Nephron progenitor cell (in vitro differentiated cells): ENCODE measurements around the gene GUCD1.

ENCODE experiments used
- DNase-seq: peaks from one replicate; pipeline ENCODE4 v3.0.0; 2021
- H3K27ac Mint-ChIP-seq: 2 replicates; pipeline ENCODE4 v1.8.0; 2021; ENCODE audit warnings: mild to moderate bottlenecking, moderate library complexity, mixed read lengths
- H3K27me3 Mint-ChIP-seq: 2 replicates; pipeline ENCODE4 v1.8.0; 2021; ENCODE audit warnings: mild to moderate bottlenecking, low read depth, mixed read lengths; ENCODE audit not compliant: poor library complexity
- H3K36me3 Mint-ChIP-seq: 2 replicates; pipeline ENCODE4 v1.8.0; 2021; ENCODE audit warnings: low read depth, mixed read lengths
- H3K4me1 Mint-ChIP-seq: 2 replicates; pipeline ENCODE4 v1.8.0; 2021; ENCODE audit warnings: mixed read lengths
- H3K4me3 Mint-ChIP-seq: 2 replicates; pipeline ENCODE4 v1.8.0; 2021; ENCODE audit warnings: mild to moderate bottlenecking, moderate library complexity, mixed read lengths
- H3K9me3 Mint-ChIP-seq: 2 replicates; pipeline ENCODE4 v1.8.0; 2021; ENCODE audit warnings: mild to moderate bottlenecking, moderate library complexity, mixed read lengths
- TF ChIP-seq, protein P1 (sequence below): fragments of 200-600 bp; sonication (generic); IDR thresholded peaks from 2 replicates; pipeline ENCODE4 v1.5.0; 2021; ENCODE audit warnings: antibody characterized with exemption

The GUCD1 gene

DNA sequence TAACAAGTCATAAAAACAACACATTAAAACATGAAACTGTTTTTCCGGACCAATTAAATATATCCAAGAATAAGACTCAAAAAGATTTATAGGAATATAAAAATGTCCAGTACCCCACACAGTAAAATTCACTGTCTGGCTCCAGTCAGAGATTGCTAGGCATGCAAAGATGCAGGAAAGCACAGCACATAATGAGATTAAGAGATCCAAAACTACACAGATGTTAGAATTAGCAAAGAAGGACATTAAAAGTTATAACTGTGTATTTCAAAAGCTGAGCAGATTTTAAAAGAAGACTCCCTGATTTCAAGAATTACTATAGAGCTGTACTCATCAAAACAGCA lies 24.3 kb upstream of the GUCD1 start:
- no peaks in the 10 kb centered on the region for H3K9me3 Mint-ChIP-seq
- TF ChIP-seq, protein P1, sequence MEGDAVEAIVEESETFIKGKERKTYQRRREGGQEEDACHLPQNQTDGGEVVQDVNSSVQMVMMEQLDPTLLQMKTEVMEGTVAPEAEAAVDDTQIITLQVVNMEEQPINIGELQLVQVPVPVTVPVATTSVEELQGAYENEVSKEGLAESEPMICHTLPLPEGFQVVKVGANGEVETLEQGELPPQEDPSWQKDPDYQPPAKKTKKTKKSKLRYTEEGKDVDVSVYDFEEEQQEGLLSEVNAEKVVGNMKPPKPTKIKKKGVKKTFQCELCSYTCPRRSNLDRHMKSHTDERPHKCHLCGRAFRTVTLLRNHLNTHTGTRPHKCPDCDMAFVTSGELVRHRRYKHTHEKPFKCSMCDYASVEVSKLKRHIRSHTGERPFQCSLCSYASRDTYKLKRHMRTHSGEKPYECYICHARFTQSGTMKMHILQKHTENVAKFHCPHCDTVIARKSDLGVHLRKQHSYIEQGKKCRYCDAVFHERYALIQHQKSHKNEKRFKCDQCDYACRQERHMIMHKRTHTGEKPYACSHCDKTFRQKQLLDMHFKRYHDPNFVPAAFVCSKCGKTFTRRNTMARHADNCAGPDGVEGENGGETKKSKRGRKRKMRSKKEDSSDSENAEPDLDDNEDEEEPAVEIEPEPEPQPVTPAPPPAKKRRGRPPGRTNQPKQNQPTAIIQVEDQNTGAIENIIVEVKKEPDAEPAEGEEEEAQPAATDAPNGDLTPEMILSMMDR = no peak
- H3K27ac Mint-ChIP-seq = no peak overlapping the region

DNA sequence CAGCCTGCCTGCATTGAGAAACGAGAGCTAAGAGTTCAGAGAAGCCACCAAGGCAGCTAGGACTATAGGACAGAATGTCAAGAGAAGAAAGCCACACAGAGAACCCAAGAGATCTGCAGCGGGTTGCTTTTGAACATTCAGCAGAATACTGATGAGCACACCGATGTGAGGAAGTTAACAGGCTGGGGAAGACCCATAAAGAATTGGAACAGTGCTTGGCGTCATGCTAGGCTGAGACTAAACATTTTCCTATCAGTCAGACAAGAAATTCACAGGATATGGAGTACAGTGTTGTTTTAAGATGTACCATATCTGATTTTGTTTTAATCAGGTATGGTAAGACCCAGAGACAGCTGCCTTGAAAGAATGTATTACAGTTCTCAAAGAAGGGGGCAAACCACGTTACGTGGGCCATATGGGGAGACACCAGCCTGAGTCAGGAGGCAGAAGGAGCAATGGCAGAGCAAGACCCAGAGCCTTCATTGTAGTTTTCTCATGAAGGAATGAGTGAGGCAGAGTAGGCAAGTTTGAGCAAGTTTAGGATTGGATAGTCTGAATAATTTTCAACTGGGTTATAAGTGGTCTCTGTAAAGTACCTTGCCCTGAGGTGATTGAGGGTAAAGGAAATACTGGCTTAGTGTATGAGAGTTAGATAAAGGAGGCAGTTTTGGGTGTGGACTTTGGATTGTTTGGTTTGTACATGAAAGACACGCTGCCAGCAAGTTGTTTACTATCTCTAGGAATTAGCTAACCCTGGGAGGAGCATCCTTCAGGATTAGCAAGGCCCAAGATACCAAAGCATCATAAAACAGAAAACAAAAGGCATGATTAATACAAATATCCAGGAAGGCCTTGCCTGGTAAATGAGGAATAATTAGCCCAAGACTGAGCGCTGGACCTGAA lies 23.7 kb upstream of the GUCD1 start:
- Mint-ChIP-seq H3K9me3 (no peaks in the 10 kb centered on the region), H3K36me3 (peaks cover 29% of the 10 kb centered on the region), H3K27me3 (peaks cover 4% of the 10 kb centered on the region), H3K4me1 (no peaks in the 10 kb centered on the region), H3K4me3 (no peak overlapping the region), H3K27ac (peak overlapping the region; percentile 91)
- TF ChIP-seq, protein P1 = no peak
- no peak for DNase-seq

More for the DNA sequence above, 24.3 kb upstream of the GUCD1 start:
- DNase-seq = no peak
- Mint-ChIP-seq H3K36me3 (peaks cover 24% of the 10 kb centered on the region), H3K4me1 (no peaks in the 10 kb centered on the region), H3K27me3 (peaks cover 4% of the 10 kb centered on the region), H3K4me3 (no peak overlapping the region)

DNA sequence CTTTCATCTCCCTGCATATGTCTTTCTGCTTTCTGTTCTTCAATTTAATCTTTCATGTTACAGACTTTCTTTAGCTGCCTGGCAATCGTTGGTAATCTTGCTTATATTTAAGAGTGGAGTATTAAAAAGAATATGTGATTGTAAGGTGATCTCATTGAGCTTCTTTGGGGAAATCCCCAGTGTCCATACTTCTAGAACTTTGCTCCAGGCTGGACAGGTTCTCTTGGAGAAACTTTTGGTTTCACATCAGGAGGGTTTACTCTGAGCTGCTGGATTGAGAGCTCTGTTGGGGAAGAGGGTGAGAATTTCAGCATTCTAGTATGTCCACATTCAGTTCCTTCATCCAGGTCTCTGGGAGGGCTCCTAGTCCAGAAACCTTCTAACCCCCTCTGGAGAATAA lies 21.8 kb upstream of the GUCD1 start:
- H3K4me1 Mint-ChIP-seq = no peaks in the 10 kb centered on the region
- no peak for DNase-seq

DNA sequence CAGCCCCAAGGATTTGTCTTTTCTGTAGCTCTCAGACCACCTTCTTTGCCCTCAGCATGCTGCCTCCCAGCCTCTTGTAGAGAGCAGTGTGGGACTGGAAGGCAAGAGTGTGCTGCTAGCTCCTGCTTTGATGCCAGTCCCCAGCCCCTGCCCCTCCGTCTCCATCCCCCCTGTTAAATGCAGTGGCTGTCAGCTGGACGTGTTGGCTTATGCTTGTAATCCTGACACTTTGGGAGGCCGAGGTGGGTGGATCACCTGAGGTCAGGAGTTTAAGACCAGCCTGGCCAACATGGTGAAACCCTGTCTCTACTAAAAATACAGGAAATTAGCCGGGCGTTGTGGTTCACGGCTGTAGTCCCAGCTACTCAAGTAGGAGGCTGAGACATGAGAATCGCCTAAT lies 16.3 kb upstream of the GUCD1 start:
- H3K9me3 Mint-ChIP-seq = no peaks in the 10 kb centered on the region
- H3K27ac Mint-ChIP-seq = peak overlapping the region; percentile 71
- TF ChIP-seq, protein P1 = no peak
- no peak overlapping the region for H3K4me3 Mint-ChIP-seq
- H3K4me1 Mint-ChIP-seq = peaks cover 10% of the 10 kb centered on the region
- no peak for DNase-seq
- peaks cover 67% of the 10 kb centered on the region for H3K36me3 Mint-ChIP-seq
- H3K27me3 Mint-ChIP-seq = peaks cover 7% of the 10 kb centered on the region

More for the DNA sequence above, 21.8 kb upstream of the GUCD1 start:
- peaks cover 4% of the 10 kb centered on the region for H3K27me3 Mint-ChIP-seq
- H3K27ac Mint-ChIP-seq = peak overlapping the region; percentile 12
- no peaks in the 10 kb centered on the region for H3K9me3 Mint-ChIP-seq
- peaks cover 47% of the 10 kb centered on the region for H3K36me3 Mint-ChIP-seq
- TF ChIP-seq, protein P1 = no peak
- H3K4me3 Mint-ChIP-seq = no peak overlapping the region

DNA sequence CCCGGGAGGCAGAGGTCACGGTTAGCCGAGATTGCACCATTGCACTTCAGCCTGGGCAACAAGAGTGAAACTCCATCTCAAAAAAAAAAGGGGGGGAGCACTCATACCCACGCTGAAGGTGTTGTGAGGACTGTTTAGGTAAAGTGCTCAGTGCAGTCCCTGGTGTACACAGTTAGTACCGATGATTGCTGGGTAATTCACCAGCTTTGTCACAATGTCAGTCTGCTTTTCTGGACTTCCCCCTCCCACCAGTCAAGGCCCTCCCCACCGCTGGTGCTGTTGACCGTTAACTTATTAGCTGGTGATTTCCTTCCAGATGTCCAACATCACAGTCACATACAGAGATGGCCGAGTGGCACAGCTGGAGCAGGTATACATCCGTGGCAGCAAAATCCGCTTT lies 12.7 kb upstream of the GUCD1 start:
- DNase-seq = no peak
- Mint-ChIP-seq H3K27ac (peak overlapping the region; percentile 19), H3K27me3 (peaks cover 3% of the 10 kb centered on the region), H3K36me3 (peaks cover 49% of the 10 kb centered on the region), H3K9me3 (no peaks in the 10 kb centered on the region), H3K4me3 (no peak overlapping the region), H3K4me1 (peaks cover 10% of the 10 kb centered on the region)
- TF ChIP-seq, protein P1 = no peak
